OCI-LY1 (cell line): ENCODE results near the gene CD47.

Source experiments
- EZH2 ChIP-seq: fragments of 200-600 bp; sonication (generic), shearing (Covaris generic); IDR thresholded peaks from 2 replicates; pipeline ENCODE4 v1.8.0; 2017; ENCODE audit warnings: borderline replicate concordance, mixed run types, mild to moderate bottlenecking, antibody characterized with exemption, low read length, moderate library complexity, mixed read lengths
- TF ChIP-seq, protein P1 (sequence below): fragments of 200-600 bp; sonication (generic), shearing (Covaris generic); IDR thresholded peaks from 2 replicates; pipeline ENCODE4 v1.5.1; 2017; ENCODE audit warnings: mild to moderate bottlenecking, antibody characterized with exemption, low read length, moderate library complexity, mixed read lengths

DNA sequence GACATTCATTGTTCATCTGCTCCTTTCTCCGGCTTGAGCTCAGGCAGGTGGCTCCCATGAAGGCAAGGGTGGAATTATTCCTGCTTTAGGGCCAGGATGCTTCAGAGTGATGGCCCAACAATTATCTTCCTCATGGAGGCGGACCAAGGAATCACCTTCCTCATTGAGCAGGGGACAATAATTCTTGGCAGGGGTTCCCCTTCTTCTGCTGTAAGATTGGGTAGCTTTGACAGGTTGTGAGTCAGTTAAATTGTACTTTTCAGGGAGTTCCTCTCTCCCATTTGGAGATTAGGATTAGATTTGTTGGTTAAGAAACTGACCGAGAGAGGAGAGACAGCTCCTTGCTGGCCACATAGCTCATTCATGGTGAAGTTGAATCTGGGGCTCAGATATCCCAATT lies 31.4 kb upstream of the CD47 start:
- TF ChIP-seq, protein P1, sequence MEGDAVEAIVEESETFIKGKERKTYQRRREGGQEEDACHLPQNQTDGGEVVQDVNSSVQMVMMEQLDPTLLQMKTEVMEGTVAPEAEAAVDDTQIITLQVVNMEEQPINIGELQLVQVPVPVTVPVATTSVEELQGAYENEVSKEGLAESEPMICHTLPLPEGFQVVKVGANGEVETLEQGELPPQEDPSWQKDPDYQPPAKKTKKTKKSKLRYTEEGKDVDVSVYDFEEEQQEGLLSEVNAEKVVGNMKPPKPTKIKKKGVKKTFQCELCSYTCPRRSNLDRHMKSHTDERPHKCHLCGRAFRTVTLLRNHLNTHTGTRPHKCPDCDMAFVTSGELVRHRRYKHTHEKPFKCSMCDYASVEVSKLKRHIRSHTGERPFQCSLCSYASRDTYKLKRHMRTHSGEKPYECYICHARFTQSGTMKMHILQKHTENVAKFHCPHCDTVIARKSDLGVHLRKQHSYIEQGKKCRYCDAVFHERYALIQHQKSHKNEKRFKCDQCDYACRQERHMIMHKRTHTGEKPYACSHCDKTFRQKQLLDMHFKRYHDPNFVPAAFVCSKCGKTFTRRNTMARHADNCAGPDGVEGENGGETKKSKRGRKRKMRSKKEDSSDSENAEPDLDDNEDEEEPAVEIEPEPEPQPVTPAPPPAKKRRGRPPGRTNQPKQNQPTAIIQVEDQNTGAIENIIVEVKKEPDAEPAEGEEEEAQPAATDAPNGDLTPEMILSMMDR, result no peak
- no peak for TF ChIP-seq EZH2
